NOMO-1 (cell line): ENCODE data around the gene LRRC8B.
"Not testable (repeated sequence)": the region's sequence is repeated elsewhere in the genome, so short reads cannot be mapped to it uniquely, and the experiment has no call there.

Source experiments
- DNase-seq, 2 experiments: peaks; one replicate each; lab custom pipeline; 2025; ENCODE audit not compliant: unreplicated experiment in 2 of 2; lab: John Stamatoyannopoulos, UW

The LRRC8B gene

DNA sequence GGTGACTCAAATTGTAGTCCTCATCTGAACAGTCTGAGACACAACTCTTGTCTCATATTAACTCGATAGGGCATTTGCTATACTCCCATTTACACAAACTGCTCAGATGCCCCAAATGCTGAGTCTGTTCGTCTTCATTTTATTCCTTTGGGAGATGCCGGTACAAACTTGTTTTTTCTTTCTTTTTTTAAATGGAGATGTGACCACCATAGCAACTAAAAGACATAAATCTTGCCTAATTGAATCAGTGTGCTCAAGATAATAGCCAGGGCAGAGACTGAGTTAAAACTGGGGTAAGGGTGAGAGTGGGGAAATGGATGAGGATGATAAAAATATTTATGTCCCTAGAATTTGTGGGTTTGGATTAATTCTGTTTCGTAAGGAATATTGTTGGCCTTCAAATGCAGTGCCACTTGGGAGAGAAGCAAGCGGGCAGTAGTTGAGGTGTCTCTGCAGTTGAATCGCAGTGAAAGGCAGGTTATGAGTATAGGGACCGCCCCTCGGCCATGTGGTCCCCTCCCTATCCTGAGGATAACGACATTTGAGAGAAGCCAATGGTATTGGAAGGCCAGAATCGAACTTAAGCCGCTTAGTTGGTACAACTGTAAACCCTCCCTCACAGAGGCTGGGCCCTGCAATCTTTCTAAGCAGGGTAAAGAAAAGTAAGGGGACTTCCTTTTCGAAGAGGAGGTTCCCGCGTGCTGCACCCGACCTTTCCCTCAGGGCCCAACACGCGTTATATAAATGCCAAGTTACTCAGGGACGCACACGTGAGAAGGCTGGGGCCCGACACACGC is 859 bp upstream of the LRRC8B start:
- peak; percentile 49 to 64 for DNase-seq

DNA sequence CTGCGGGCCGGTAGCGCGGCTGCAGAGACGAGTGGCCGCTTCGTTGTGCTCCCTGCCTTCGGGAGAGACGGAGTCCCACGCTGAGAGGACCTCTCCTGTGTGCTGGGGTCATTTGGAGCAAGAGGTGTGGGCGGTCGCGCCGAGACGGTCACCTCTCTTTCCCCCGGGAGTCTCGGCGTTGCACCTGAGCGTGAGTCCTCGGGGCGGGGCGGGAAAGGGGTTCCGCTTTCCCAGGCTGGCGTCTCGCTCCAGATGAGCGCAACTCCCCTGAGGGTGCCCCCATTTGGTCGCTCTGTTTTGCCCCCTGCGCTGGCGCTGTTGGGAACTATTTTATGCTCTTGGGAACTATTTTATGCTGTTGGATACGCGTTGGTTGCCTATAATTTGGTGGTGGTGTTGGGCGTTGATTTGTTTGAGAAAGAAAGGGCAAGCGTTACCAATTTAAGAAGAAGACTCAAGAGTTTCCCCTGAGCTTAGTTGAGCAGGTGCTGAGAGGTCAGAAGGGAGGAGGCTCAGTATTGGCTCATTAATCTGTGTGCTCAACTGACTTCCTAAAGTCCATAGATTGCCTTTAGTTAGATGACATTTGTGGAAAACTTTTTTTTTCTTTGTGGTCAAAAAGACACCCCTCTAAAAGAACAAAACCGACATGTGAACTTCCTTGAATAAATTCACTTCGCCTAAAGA is 683 bp downstream of the LRRC8B start:
- DNase-seq, result peak; percentile 46 to 56

DNA sequence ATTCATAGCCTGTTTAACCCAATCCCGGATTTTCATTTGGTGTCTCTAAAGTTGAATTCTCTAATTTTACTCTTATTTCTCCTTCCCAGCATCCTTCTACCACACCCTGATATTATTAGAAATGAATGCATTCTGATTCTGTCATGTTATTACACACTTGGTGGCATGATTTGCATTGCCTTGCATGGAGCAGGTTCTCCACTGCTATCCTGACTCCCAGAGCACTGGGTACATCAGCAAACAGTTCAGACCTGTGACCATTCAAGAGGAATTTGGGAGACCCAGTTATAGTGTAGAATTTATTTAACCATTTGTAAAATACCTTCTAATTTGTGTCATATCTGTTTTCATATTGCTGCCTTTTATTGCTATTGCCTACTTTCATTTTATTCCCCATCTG is 2.6 kb downstream of the LRRC8B start:
- no peak for DNase-seq

DNA sequence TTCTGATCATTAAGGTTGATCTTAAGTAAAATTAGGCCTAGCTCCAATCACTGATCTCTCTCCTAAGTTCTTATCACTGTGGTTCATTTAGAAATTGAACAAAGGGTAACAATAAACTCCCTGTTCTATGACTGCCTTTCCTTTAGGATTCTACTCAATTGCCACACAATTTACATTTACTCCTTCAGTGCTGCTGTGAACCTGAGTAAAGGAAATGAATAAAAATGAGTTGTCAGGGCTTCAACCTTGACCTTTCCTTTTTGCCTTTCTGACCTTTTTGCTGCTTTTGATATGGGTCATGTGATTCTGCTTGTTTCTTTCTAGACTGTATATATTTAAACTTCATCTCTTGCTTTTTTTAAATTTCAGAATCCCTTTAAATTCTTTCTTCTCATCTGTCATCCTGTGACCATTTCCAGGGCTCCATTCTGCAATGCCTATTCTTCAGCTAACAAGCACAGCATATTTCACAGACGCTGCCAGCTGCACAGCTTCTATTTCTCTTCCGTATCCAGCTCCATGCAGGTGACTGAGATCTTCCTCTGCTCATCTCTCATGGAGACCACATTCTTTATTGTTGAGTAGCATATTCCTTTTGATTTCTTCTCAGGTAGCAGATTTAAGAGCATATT is 3.2 kb downstream of the LRRC8B start:
- DNase-seq, result no peak

DNA sequence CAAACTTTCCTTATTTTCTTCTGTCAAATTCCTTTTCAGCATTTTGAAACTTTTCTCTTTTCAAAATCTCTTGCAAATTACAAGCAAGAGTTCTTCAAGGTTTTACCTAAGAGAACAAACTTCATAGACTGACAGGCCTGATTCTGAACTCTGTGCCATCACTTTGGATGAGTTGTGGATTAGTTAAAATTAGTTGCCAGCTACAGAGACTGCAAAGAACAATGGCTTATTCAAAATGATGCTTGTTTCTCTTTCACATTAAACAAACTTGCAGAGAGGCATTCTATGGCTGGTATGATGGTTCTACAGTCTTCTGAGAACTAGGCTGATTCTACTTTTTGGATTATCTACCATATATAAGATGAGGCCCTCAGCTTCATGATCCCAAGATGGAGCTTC is 3.8 kb downstream of the LRRC8B start:
- DNase-seq, result no peak

DNA sequence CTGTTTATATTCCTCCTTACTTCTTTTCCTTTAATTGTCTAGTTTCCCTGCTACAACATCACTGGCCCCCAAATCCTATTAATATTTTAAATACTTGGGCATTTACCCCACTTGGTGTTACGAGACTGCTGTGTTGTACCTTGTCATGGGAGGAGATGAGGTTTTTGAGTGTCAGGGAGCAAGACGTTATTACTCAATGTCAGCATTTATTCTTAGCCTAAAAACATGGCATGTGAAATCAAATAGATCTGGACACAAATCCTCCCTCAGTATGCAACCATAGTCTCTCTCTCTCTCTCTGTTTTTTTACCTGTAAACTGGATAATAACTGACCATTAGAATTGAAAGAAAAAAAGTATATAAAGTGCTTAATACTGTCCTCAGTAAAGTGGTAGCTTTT is 4.6 kb downstream of the LRRC8B start:
- peak; percentile 18 to 29 for DNase-seq

DNA sequence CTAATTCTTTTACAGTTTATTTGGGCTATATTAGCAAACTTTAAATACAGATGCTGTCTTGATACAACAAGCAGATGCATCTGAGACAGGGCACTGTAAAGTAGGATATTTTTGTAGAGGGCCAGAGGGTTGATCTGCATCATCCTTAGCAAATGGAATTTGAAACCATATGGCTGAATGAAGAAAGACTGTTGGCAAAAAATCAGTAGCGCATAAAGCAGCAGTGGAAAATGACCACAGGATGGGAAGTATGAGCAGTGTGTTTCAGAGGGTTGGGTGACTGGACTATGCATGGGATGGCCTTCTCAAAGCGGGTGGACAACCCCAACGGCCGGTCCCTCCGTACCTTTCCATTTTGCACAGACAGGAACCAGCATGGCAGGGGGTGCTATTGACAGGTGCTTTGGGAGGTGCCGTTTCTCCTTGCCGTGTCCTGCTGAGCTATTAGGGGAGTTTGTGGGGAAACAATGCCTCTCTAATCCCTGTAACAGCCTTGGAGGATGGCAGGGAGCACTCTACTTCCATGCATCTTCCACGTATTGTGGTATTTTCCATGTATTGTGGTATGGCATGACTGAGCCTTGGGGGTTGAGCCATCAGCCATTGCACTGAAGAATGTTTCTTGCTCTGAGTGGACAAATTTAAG is 5.9 kb downstream of the LRRC8B start:
- DNase-seq, result no peak

DNA sequence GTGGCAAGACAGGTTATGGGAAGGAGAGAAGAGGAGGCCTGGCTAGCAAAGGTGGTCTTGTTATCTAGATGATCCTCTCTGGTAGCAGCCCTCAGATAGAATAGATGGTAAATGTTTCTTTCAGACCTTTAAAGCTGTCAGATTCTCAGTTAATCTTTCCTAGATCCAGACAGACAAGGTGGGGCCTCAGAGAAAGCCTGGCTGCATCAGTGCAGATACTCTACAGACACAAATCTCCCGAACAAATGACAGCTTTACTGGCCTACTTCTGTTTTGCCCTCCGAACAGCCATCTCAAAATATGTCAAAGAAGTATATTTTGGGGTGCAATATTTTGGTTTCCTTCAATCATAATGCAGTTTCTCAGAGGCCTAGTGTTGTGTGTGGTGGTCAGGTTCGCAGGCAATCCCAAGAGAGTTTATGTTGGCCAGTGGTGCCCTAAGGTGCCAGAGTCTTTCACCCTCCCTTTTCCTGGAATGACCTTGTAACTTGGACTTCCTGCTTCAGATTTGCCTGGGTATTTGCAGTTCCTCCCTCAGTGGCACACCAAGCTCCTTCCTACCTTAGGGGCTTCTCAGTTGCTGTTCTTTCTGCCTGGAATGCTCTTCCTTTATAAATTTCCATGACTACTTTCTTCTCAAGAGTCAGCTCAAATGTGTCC is 7.0 kb downstream of the LRRC8B start:
- no peak for DNase-seq

DNA sequence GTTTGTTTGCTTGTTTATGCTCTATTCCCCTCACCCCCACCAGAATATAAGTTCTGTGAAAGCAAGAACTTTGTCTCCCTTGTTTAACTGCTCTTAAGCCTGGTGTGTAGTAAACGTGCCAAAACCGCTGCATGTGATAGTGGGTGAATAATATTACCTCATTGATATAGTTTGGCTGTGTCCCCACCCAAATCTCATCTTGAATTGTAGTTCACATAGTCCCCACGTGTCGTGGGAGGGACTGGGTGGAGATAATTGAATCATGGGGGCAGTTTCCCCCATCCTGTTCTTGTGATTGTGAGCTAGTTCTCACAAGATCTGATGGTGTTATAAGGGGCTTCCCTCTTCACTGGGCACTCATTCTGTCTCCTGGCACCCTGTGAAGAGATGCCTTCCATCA is 7.6 kb downstream of the LRRC8B start:
- DNase-seq, result no peak

DNA sequence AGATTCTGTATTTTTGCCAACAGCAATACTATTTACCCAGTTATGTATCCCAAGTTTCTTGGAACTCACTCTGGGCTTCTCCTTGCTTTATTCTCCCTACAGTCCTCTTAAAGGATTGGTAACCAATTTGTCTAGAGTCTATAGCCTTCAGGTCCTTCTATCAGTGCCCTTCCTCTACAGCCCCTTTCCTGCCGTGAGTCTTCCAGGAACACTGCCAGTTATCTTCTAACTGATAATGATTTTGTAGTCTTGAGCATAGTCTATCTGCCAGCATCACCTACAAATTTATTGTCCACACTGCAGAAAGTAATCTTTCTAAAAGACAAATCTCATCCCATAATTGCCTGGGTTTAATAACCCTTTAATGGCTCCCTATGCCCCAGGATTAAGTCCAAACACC is 8.2 kb downstream of the LRRC8B start:
- no peak for DNase-seq

DNA sequence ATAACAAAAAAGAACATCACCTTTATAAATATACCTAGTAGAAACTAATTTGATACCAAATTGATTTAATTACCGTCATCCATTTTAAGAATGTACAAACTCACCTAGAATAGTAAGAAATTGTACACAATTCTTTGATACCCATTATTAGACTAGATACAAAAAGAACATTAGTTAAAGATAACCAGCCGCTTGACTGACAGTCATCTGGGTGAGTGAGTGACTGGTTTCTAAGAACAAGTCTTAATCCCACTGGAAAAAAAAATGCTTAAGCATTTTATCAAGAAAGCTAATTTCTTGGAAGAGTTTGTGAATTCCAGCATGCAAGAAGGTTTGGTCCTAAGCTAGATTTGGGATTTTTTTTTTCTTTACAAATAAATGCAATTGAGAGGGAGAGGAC is 10.9 kb downstream of the LRRC8B start:
- no peak for DNase-seq

DNA sequence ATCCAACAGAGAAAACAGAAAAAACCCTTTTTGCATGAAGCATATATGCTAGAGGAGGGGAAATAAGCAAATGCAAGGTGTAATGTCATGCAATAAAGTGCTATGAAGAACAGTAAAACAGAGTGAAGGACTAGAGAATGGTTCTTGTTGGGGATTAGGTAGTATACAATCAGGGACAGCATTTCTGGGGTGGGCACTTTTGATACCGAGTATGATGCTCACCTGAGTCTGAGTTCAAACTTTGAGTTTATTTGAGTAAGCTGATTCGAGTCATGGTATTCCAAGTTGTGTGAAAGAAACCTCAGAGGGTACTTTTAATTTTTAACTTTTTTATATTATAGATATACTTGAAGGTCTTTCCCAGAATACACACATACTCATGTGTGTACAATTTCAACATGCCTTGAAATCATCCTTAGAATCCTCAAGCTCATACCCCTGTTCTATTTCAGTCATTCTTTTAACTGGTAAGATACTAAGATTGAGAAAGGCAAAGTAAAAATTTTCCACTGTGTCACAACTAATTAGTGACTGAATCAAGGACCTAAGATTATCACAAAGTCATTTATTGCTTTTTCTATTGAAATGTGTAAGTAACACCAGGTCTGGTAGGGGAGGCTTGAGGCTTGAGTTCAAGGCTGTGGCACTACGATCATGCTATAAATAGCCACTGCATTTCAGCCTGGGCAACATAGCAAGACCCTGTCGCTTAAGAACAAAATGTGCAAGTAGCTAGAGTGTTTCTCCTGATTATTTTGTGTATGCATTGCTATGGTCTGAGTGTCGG is 12.1 kb downstream of the LRRC8B start:
- DNase-seq, result no peak

DNA sequence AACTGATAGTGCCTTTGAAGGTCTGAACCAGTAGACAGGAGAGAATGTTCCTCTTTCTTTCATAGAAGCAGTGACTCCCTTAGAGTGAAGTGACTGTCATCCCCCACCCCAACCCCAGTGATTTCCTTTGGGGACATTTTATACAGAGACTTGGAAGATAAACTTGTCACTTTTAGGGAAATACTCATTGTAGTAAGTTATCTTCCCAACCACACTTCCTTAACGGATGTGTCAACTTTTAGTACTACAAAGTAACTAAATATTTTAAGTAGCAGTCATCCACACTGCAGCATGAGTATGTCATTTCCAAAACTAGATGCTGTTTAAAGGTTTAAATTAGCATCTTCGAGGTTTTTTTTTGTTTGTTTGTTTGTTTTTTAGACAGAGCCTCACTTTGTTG is 13.7 kb downstream of the LRRC8B start:
- peak in 1 of 2 experiments; percentile 17 for DNase-seq

DNA sequence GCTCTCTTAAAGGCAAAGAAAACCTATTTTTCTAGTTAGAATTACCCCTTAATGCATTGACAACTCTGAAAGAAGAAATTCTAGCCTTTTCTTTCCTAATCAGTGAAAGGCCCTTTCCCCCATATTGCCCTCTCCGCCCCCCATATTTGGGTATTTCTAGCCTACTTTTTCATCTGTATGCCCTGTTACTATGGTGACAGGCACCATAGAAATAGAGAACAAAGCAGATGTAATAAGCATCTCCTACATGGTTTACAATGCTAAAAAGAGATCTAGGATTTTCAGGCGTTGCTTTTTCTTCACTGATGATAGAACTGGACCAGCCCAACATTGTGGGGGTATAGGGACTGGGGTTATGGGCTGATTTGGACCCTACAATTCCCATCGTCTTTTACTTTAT is 14.5 kb downstream of the LRRC8B start:
- no peak for DNase-seq

DNA sequence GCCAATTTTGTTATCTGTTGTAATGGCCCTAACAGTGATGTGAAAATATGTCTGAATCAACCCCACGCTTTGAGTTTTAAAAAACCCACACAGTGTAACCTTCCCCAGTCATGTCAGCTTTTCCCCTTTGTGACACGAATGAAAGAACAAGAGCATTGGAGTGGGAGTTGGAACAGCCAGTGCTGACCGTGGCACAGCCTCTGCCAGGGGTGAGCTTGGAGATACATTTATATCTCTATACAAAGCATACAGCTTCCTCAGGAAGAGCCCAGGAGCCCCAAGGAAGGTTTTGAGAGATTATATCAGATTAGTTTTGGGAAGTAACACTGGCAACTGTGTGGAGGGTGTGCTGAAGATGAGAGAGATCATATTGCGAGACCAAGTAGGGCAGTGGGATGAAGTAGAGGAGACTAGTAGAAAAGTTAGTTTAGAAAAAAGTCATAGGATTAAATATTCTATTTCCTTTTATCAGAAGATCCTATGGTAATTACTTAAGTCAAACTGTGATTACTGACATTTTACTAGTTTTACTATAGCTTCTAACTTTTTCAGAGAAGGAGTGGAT is 15.9 kb downstream of the LRRC8B start:
- no peak for DNase-seq

DNA sequence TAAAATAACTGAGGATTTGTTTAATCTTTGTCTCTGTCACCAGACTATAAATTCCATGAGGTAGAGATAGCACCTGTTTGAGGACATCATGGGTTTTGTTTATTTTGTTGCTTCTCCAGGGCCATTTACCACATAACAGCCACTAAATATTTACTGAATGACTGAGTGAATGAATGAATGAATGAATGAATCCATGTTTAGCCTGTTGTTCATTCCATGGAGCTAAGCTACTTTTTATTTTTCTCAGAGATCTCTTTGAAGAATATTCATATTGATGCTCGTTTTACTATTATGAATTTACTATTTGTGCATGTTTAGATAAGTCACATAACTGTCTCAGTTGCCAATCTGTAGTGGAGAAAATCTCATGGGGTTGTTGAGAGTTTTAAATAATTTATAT is 17.7 kb downstream of the LRRC8B start:
- no peak for DNase-seq

DNA sequence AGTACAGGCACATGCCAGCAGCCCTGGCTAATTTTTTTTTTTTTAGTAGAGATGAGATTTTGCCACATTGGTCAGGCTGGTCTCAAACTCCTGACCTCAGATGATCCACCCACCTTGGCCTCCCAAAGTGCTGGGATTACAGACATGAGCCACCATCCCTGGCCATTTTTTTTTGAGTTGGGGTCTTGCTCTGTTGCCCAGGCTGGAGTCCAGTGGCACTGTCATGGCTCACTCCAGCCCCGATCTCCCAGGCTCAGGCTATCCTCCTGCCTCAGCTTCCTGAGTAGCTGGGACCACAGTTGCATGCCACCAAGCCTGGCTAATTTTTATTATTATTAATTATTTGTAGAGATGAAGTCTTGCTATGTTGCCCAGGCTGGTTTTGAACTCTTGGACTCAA is 19.0 kb downstream of the LRRC8B start:
- not testable (repeated sequence) for DNase-seq

DNA sequence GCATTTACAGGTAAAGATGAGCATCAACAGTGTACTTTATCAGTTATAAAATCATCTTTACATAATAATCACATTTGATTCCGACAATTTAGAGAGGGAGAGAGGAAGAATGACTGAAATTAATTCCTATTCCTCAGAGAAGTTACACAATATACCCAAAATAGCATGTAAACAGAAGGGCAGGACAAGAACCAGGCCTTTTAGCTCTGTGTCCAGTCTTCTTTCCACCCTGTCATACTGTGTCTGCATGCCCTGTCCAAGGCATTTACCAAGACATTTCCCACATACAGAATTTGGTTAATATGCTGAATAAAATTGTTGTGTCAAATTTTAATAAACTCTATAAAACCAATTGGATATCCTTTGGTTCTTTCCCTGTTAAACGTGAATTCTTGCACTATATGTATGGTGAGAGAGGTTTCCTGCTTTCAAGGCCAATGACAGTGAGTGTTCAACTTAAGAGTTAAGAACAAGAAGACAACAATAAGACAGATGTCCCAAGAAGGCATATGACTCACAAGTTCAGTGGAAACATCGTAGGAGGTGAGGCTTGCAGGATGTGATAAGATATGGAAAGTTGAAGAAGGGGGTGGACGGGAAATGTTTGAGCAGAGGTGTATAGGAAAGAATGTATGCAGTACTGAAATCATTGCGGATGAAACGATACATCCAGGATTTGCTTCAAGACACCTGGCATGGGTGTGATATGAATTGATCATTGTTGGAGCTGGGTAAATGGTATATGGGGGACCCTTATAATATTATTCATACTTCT is 20.8 kb downstream of the LRRC8B start:
- no peak for DNase-seq
